ENCODE data around the gene RASGRP4. TPM values are rescaled to one million over a fixed set of nuclear protein-coding genes. Genes with fewer than 3 reads are reported as not detected.
"Not testable (repeated sequence)": the region's sequence is repeated elsewhere in the genome, so short reads cannot be mapped to it uniquely, and the experiment has no call there.

The RASGRP4 gene
- total RNA-seq, 1 experiment from 2014 or later = not detected

DNA sequence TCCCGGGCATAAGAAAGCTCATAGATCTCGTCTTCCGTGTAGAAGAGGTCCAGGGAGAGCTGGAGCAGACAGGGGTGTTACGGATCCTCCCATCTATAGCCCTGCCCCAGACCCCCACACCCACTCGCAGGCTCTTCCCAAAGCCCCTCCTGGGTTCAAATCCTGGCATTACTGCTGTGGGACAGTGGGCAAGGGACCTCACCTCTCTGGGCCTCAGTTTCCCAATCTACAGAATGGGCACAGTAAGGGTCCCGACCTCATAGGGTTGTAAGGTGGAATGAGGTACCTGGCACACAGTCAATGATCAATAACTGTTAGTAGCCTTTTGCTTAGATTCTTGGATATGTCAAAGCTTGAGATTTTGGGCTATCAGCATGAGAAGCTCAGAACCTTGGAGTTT, 12.6 kb downstream of the RASGRP4 start:
- no peaks in the 10 kb centered on the region for H3K36me3 ChIP-seq (ENCODE audit: insufficient read depth, low read length, poor library complexity, severe bottlenecking)
- intact Hi-C loops (cut with micrococcal nuclease; ENCODE audit: unreplicated experiment) = no loop called here
- H3K27me3 ChIP-seq (replicated peaks; ENCODE audit: insufficient read depth, low read depth, low read length, poor library complexity) = no peaks in the 10 kb centered on the region
- POLR2A ChIA-PET (ENCODE audit: low non-redundant PET) = no interaction called here
- no TSS peak for BruUV-seq (replicated peaks)
- no peak overlapping the region for H3K4me3 ChIP-seq (ENCODE audit: low read depth, low read length, poor library complexity, severe bottlenecking)
- DNase-seq (ENCODE audit: low spot score) = no peak
- no peaks in the 10 kb centered on the region for H3K9me3 ChIP-seq (ENCODE audit: low read depth, low read length, poor library complexity, severe bottlenecking)
- CTCF ChIA-PET = no interaction called here
- no peaks in the 10 kb centered on the region for H3K4me1 ChIP-seq (ENCODE audit: insufficient read depth, low read length, poor library complexity, severe bottlenecking)
- no peak overlapping the region for H3K27ac ChIP-seq (ENCODE audit: low read depth, low read length, poor library complexity, severe bottlenecking)
- TF ChIP-seq, protein P1, sequence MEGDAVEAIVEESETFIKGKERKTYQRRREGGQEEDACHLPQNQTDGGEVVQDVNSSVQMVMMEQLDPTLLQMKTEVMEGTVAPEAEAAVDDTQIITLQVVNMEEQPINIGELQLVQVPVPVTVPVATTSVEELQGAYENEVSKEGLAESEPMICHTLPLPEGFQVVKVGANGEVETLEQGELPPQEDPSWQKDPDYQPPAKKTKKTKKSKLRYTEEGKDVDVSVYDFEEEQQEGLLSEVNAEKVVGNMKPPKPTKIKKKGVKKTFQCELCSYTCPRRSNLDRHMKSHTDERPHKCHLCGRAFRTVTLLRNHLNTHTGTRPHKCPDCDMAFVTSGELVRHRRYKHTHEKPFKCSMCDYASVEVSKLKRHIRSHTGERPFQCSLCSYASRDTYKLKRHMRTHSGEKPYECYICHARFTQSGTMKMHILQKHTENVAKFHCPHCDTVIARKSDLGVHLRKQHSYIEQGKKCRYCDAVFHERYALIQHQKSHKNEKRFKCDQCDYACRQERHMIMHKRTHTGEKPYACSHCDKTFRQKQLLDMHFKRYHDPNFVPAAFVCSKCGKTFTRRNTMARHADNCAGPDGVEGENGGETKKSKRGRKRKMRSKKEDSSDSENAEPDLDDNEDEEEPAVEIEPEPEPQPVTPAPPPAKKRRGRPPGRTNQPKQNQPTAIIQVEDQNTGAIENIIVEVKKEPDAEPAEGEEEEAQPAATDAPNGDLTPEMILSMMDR (conservative IDR thresholded peaks at IDR 0.05; ENCODE audit: low read depth, low read length) = no peak
- no peak for TF ChIP-seq EZH2 (IDR thresholded peaks at IDR 0.05; ENCODE audit: borderline replicate concordance, low read depth, low read length, poor library complexity, severe bottlenecking)

DNA sequence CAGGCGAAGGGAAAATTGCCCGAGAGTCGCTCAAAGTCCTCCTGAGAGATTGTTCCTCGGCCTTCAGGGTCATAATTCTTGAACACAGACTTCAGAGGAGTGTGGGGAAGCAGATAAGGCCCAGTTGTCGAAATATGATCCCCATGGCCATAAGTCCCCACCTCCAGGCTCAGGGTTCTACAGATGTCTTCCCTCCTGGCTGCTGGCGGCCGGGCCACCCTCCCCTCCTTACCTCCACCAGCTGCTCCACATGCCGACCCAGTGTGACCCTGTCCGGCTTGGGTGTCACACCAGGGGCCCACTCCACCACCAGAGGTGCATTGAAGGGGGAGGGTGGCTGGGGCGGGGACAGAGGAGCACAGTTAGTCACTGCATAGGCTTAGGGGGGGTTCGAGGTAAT, 13.1 kb downstream of the RASGRP4 start:
- no TSS peak for BruUV-seq (replicated peaks)
- H3K36me3 ChIP-seq (ENCODE audit: insufficient read depth, low read length, poor library complexity, severe bottlenecking) = no peaks in the 10 kb centered on the region
- no peaks in the 10 kb centered on the region for H3K4me1 ChIP-seq (ENCODE audit: insufficient read depth, low read length, poor library complexity, severe bottlenecking)
- H3K27ac ChIP-seq (ENCODE audit: low read depth, low read length, poor library complexity, severe bottlenecking) = no peak overlapping the region
- no peak overlapping the region for H3K4me3 ChIP-seq (ENCODE audit: low read depth, low read length, poor library complexity, severe bottlenecking)
- TF ChIP-seq EZH2 (IDR thresholded peaks at IDR 0.05; ENCODE audit: borderline replicate concordance, low read depth, low read length, poor library complexity, severe bottlenecking) = no peak
- TF ChIP-seq, protein P1 (conservative IDR thresholded peaks at IDR 0.05; ENCODE audit: low read depth, low read length) = no peak
- H3K9me3 ChIP-seq (ENCODE audit: low read depth, low read length, poor library complexity, severe bottlenecking) = no peaks in the 10 kb centered on the region
- H3K27me3 ChIP-seq (replicated peaks; ENCODE audit: insufficient read depth, low read depth, low read length, poor library complexity) = no peaks in the 10 kb centered on the region
- DNase-seq (ENCODE audit: low spot score) = no peak
- intact Hi-C loops (cut with micrococcal nuclease; ENCODE audit: unreplicated experiment) = no loop called here
- ChIA-PET CTCF (no interaction called here), POLR2A (ENCODE audit: low non-redundant PET) (no interaction called here)

DNA sequence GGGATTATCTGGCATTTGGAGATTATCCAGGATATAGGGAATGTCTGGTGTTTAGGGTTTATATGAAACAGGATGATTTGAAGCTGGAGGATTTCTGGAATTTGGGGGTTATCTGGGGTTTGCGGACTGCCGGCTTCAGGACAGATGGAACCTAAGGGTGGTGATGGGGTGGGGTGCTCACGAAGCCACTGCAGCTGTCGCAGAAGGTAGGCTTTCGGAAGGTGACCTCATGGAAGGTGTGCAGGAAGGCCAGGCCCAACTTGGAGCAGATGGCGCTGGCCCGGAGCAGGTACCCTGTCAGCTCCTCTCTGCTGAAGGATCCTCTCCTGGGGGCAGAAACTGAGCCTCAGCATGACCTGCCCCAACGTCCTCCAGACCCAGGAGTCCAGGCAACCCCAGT, 13.5 kb downstream of the RASGRP4 start:
- no peaks in the 10 kb centered on the region for H3K4me1 ChIP-seq (ENCODE audit: insufficient read depth, low read length, poor library complexity, severe bottlenecking)
- H3K9me3 ChIP-seq (ENCODE audit: low read depth, low read length, poor library complexity, severe bottlenecking) = no peaks in the 10 kb centered on the region
- H3K27me3 ChIP-seq (replicated peaks; ENCODE audit: insufficient read depth, low read depth, low read length, poor library complexity) = no peaks in the 10 kb centered on the region
- no peaks in the 10 kb centered on the region for H3K36me3 ChIP-seq (ENCODE audit: insufficient read depth, low read length, poor library complexity, severe bottlenecking)
- no peak for TF ChIP-seq EZH2 (IDR thresholded peaks at IDR 0.05; ENCODE audit: borderline replicate concordance, low read depth, low read length, poor library complexity, severe bottlenecking)
- TF ChIP-seq, protein P1 (conservative IDR thresholded peaks at IDR 0.05; ENCODE audit: low read depth, low read length) = no peak
- ChIA-PET CTCF (no interaction called here), POLR2A (ENCODE audit: low non-redundant PET) (no interaction called here)
- no TSS peak for BruUV-seq (replicated peaks)
- H3K4me3 ChIP-seq (ENCODE audit: low read depth, low read length, poor library complexity, severe bottlenecking) = no peak overlapping the region
- H3K27ac ChIP-seq (ENCODE audit: low read depth, low read length, poor library complexity, severe bottlenecking) = no peak overlapping the region
- DNase-seq (ENCODE audit: low spot score) = no peak
- intact Hi-C loops (cut with micrococcal nuclease; ENCODE audit: unreplicated experiment) = no loop called here

DNA sequence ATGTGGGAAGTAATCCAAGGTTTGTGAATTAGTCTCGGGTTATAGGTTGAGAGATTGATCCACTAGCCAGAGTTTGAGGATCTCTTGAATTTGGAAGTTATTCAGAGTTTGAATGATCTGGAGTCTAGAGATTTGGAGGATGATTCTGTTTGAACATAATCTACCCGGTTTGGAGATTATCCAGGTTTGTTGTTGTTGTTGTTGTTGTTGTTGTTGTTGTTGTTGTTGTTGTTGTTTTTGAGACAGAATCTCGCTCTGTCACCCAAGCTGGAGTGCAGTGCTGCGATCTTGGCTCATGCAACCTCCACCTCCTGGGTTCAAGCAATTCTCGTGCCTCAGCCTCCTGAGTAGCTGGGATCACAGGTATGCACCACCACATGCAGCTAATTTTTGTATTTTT, 14.1 kb downstream of the RASGRP4 start:
- H3K9me3 ChIP-seq (ENCODE audit: low read depth, low read length, poor library complexity, severe bottlenecking); H3K4me1 ChIP-seq (ENCODE audit: insufficient read depth, low read length, poor library complexity, severe bottlenecking); intact Hi-C loops (cut with micrococcal nuclease; ENCODE audit: unreplicated experiment); H3K27me3 ChIP-seq (replicated peaks; ENCODE audit: insufficient read depth, low read depth, low read length, poor library complexity); CTCF ChIA-PET; H3K27ac ChIP-seq (ENCODE audit: low read depth, low read length, poor library complexity, severe bottlenecking); POLR2A ChIA-PET (ENCODE audit: low non-redundant PET); DNase-seq (ENCODE audit: low spot score); H3K36me3 ChIP-seq (ENCODE audit: insufficient read depth, low read length, poor library complexity, severe bottlenecking); H3K4me3 ChIP-seq (ENCODE audit: low read depth, low read length, poor library complexity, severe bottlenecking); BruUV-seq (replicated peaks): not testable (repeated sequence)

Data from A673 (cell line).